OCI-LY7 (cell line): ENCODE measurements around the gene GSN.

Experiments
- EZH2phosphoT487 ChIP-seq: fragments of 200-600 bp; sonication (generic); IDR thresholded peaks from 2 replicates; pipeline ENCODE4 v1.6.1; 2018; ENCODE audit warnings: low read depth, borderline replicate concordance, mild to moderate bottlenecking, mixed run types, antibody characterized with exemption, low read length, moderate library complexity, mixed read lengths
- TF ChIP-seq, protein P1 (sequence below): fragments of 200-600 bp; sonication (generic); conservative IDR thresholded peaks from 2 replicates; pipeline ENCODE4 v1.5.1; 2014; ENCODE audit warnings: mild to moderate bottlenecking, antibody characterized with exemption, low read length, moderate library complexity, mixed read lengths

- TF ChIP-seq, protein P1, sequence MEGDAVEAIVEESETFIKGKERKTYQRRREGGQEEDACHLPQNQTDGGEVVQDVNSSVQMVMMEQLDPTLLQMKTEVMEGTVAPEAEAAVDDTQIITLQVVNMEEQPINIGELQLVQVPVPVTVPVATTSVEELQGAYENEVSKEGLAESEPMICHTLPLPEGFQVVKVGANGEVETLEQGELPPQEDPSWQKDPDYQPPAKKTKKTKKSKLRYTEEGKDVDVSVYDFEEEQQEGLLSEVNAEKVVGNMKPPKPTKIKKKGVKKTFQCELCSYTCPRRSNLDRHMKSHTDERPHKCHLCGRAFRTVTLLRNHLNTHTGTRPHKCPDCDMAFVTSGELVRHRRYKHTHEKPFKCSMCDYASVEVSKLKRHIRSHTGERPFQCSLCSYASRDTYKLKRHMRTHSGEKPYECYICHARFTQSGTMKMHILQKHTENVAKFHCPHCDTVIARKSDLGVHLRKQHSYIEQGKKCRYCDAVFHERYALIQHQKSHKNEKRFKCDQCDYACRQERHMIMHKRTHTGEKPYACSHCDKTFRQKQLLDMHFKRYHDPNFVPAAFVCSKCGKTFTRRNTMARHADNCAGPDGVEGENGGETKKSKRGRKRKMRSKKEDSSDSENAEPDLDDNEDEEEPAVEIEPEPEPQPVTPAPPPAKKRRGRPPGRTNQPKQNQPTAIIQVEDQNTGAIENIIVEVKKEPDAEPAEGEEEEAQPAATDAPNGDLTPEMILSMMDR, result no peak
- no peak for TF ChIP-seq EZH2phosphoT487
These were observed 15.1 kb downstream of the GSN start for GRCh38 chr9:121283080-121283398.
